ENCODE results near the gene LRP8. TPM values are rescaled to one million over a fixed set of nuclear protein-coding genes. Genes with fewer than 3 reads are reported as not detected.
A peak's percentile ranks its signal among the peaks of the same experiment; 100 is the strongest.

The LRP8 gene
- total and polyA plus RNA-seq, 9 of the 15 experiments (the other 6 are each of a cell fraction or from before 2014, with no cell fraction given) = 7.1 to 56.1 (median 31.3) TPM

DNA sequence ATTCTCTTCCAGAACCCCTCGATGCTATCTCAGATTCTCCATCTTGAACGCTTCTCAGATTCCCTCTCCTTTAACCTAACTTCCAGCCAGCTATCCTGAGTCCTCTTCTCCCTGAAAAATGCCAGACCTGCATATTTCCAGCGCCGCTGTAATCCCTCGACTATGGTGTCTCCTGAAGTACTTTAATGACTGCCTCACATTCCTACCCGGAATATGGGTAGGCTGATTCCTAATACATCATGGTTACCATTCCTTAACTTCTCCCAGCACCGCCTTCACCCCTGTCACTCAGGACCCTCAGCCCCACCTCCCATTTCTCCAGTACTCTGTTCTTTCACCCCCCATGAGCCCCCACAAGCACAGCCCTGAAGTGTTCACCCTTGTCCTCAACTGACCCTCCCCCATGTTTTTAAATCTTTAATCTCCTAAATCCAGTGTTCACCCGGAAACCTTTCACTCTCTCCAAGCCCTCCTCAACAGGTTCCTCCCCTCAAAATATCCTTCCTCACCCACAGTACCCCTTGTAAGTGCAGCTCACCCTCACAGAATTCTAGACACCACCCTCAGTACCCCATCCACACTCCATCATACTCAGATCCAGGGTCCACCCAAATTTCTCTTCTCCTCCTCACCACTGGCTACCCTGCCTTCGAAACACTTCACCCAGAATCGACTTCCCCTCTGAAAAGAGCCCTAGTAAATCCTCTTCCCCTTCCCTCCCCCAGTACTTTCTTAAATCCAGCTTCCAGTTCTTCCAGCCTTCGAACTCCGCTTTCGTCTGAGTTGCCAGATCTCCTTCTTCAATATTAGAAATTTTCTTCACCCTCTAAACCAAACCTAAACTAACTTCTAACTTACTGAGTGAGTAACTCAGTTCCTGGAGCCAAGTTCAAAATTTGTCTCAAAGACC is 130.3 kb downstream of the LRP8 start (continued):
- TF ChIP-seq, protein P1, sequence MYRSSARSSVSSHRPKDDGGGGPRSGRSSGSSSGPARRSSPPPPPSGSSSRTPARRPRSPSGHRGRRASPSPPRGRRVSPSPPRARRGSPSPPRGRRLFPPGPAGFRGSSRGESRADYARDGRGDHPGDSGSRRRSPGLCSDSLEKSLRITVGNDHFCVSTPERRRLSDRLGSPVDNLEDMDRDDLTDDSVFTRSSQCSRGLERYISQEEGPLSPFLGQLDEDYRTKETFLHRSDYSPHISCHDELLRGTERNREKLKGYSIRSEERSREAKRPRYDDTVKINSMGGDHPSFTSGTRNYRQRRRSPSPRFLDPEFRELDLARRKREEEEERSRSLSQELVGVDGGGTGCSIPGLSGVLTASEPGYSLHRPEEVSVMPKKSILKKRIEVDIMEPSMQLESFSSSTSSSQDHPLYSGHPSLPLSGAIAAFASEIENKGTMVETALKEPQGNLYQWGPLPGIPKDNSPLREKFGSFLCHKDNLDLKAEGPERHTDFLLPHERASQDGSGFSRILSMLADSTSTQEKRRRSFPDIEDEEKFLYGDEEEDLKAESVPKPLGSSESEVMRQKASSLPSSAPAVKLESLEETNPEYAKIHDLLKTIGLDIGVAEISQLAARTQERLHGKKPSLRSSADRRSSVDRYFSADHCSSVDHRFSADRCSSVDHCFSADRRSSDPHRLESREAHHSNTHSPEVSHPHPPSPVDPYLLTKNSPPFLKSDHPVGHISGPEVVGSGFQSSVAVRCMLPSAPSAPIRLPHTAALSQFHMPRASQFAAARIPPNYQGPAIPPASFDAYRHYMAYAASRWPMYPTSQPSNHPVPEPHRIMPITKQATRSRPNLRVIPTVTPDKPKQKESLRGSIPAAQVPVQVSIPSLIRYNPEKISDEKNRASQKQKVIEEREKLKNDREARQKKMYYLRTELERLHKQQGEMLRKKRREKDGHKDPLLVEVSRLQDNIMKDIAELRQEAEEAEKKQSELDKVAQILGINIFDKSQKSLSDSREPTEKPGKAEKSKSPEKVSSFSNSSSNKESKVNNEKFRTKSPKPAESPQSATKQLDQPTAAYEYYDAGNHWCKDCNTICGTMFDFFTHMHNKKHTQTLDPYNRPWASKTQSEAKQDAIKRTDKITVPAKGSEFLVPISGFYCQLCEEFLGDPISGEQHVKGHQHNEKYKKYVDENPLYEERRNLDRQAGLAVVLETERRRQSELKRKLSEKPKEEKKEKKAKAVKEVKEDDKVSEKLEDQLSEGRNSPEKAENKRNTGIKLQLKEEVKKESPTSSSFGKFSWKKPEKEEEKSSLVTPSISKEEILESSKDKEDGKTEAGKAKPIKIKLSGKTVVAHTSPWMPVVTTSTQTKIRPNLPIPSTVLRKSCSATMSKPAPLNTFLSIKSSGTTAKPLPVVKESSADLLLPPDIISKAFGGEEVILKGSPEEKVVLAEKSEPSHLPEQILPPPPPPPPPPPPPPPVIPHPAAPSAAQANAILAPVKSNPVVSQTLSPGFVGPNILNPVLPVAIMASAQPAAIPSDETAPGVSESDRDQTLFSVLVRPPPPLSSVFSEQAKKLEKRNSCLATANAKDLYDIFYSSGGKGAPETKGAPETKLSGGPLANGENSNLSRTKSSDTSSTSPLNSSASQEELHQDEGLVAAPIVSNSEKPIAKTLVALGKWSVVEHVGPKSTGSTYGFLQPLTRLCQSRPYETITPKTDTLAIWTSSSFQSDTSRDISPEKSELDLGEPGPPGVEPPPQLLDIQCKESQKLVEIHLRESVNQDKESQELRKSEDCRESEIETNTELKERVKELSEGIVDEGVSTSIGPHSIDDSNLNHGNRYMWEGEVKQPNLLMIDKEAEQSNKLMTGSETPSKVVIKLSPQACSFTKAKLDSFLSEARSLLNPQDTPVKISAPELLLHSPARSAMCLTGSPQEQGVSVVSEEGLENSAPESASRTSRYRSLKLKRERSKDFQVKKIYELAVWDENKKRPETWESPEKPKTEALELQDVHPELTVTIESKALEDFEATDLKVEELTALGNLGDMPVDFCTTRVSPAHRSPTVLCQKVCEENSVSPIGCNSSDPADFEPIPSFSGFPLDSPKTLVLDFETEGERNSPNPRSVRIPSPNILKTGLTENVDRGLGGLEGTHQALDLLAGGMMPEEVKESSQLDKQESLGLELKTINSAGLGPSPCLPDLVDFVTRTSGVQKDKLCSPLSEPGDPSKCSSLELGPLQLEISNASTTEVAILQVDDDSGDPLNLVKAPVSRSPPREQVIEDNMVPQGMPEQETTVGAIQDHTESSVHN (IDR thresholded peaks at IDR 0.05; ENCODE audit: borderline replicate concordance in 1 of 2, low read depth in 1 of 2) = no peak
- TF ChIP-seq HMGN3 (IDR thresholded peaks at IDR 0.05; ENCODE audit: borderline replicate concordance, extremely low read depth, insufficient read length, low read depth, low read length) (no peak), RAD21 (CRISPR knock-in tag; conservative IDR thresholded peaks at IDR 0.05 in 1 of 2, IDR thresholded peaks at IDR 0.05 in 1 of 2) (no peak), ZNF121 (CRISPR knock-in tag; conservative IDR thresholded peaks at IDR 0.05) (no peak), TCFL5 (CRISPR knock-in tag; conservative IDR thresholded peaks at IDR 0.05) (no peak)
- TF ChIP-seq, protein P2, sequence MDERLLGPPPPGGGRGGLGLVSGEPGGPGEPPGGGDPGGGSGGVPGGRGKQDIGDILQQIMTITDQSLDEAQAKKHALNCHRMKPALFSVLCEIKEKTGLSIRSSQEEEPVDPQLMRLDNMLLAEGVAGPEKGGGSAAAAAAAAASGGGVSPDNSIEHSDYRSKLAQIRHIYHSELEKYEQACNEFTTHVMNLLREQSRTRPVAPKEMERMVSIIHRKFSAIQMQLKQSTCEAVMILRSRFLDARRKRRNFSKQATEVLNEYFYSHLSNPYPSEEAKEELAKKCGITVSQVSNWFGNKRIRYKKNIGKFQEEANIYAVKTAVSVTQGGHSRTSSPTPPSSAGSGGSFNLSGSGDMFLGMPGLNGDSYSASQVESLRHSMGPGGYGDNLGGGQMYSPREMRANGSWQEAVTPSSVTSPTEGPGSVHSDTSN (CRISPR knock-in tag; IDR thresholded peaks at IDR 0.05; ENCODE audit: low read depth) = no peak
- TF ChIP-seq, protein P2 (tag; conservative IDR thresholded peaks at IDR 0.05; ENCODE audit: low read depth) = peak; percentile 70
- TF ChIP-seq, protein P3, sequence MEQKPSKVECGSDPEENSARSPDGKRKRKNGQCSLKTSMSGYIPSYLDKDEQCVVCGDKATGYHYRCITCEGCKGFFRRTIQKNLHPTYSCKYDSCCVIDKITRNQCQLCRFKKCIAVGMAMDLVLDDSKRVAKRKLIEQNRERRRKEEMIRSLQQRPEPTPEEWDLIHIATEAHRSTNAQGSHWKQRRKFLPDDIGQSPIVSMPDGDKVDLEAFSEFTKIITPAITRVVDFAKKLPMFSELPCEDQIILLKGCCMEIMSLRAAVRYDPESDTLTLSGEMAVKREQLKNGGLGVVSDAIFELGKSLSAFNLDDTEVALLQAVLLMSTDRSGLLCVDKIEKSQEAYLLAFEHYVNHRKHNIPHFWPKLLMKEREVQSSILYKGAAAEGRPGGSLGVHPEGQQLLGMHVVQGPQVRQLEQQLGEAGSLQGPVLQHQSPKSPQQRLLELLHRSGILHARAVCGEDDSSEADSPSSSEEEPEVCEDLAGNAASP (IDR thresholded peaks at IDR 0.05) = peak; percentile 44; the same call in 1 of the 2 replicates
- TF ChIP-seq, protein P4, sequence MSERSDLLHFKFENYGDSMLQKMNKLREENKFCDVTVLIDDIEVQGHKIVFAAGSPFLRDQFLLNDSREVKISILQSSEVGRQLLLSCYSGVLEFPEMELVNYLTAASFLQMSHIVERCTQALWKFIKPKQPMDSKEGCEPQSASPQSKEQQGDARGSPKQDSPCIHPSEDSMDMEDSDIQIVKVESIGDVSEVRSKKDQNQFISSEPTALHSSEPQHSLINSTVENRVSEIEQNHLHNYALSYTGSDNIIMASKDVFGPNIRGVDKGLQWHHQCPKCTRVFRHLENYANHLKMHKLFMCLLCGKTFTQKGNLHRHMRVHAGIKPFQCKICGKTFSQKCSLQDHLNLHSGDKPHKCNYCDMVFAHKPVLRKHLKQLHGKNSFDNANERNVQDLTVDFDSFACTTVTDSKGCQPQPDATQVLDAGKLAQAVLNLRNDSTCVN (CRISPR knock-in tag; IDR thresholded peaks at IDR 0.05) = peak; percentile 53; the same call in 1 of the 2 replicates
- TF ChIP-seq, protein P5, sequence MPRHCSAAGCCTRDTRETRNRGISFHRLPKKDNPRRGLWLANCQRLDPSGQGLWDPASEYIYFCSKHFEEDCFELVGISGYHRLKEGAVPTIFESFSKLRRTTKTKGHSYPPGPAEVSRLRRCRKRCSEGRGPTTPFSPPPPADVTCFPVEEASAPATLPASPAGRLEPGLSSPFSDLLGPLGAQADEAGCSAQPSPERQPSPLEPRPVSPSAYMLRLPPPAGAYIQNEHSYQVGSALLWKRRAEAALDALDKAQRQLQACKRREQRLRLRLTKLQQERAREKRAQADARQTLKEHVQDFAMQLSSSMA (CRISPR knock-in tag; IDR thresholded peaks at IDR 0.05) = no peak

All from K562 (cell line).